Measurements from ENCODE around the gene CDK3.
"Not testable (repeated sequence)": the region's sequence is repeated elsewhere in the genome, so short reads cannot be mapped to it uniquely, and the experiment has no call there.

CDK3 gene

DNA sequence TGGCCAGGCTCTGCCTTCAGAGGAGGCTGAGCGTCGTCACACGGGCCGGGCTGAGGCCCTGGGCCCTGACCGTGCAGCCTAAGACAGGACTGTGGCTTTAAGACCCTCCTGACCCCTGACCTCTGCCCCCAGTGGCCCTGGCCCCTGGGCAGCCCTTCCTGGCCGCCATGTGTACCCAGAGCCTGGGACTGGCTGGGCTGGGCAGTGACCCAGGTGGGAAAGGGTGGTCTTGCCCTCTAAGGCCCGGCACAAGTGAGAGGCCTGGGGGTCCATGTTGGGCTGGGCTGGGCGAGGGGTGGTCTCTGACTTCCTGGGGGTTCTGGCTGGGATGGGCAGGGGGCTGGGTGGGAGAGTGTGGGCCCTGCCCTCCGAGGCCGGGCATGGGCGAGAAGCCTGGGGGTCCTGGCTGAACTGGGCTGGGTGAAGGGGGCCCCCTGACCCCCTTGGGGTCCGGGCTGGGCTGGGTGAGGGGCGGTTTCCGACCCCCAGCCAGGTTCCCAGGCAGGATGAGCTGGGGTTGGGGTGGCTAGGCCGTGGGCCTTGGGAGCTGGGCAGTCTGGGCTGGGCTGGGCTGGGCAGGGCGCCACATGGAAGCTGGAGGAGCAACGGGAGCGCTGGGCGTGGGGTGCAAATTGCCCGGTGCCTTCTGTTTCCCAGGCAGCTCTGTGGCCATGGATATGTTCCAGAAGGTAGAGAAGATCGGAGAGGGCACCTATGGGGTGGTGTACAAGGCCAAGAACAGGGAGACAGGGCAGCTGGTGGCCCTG, at the start of gene CDK3:
CDK3 (plus strand) TSS at position 101 of the 767 bp plus-strand sequence; CDS start at position 672, 571 bp downstream.
- no peak for TF ChIP-seq CTCF (IDR thresholded peaks at IDR 0.05; ENCODE audit: borderline replicate concordance, insufficient read depth, low read depth, low read length)
- H3K4me3 ChIP-seq (ENCODE audit: low read depth, low read length) = no peak within 1 kb of the TSS

DNA sequence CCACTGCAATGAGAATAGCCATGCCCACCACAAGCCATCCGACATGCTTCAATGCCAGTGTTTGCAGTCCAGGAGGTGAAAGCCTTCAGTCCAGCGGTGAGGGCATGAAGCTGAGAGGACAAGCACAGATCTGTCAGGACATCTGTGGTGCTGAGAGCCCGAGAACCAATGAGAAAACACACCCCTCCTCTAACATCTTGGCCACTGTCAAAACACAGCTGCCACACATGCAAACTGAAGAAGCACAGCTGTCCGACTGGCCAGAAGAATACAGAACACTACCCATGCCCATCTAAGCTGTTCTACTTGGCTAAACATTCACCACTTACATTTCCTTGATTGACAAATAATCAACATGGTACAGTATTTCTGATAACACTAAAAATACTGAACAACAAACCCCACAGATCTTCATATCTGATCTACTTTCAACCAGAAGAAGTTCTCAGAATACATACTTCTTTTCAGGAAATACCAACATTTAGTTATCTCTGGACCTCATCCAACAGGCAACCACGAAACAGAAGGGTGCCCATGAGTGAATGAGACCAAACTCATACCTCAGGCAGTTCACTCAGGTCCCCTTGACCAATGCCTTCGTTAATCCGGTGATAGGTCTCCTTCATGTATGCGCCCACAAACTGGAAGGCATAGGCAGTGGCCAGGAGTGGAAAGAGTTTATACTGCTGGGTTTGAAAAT, 49.6 kb upstream of the CDK3 start:
- no peak for TF ChIP-seq CTCF (IDR thresholded peaks at IDR 0.05; ENCODE audit: borderline replicate concordance, insufficient read depth, low read depth, low read length)
- H3K4me3 ChIP-seq (ENCODE audit: low read depth, low read length) = no peak overlapping the region

DNA sequence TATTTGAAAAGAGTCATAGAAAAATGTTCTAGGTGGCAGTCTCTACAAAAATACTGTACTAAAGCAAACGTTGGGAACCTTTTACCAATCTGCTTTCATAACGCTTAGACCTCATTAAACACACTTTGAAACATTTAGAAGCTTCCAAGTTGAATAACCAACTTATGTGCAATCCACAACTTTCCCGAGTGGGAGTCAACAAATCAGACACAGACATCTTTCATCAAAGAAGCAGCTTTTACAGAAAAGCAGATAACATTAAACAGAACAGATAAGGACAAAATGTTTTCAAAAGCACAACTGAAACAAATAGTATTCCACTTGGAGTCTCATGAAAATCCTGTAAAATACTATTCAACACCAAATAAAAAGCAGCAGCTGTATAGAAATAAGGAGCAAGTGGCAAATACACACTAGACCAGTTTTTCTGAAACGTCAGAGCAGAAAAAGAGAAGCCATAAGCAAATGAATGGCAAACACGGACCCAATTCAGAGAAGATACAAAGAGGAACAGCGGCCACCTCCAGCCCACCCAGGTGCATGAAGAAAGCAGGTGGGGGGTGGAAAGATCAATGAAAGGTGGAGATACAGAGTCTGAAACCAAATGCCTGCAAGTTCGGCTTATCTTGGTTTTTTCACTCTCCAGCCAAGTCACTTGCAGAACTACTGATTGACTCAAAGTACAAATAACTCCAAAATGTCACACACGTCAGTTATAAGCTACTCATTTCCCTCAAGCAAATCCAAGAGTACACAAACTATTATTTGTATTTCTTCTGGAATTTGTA, 41.4 kb upstream of the CDK3 start:
- no peak overlapping the region for H3K4me3 ChIP-seq (ENCODE audit: low read depth, low read length)
- no peak for TF ChIP-seq CTCF (IDR thresholded peaks at IDR 0.05; ENCODE audit: borderline replicate concordance, insufficient read depth, low read depth, low read length)

DNA sequence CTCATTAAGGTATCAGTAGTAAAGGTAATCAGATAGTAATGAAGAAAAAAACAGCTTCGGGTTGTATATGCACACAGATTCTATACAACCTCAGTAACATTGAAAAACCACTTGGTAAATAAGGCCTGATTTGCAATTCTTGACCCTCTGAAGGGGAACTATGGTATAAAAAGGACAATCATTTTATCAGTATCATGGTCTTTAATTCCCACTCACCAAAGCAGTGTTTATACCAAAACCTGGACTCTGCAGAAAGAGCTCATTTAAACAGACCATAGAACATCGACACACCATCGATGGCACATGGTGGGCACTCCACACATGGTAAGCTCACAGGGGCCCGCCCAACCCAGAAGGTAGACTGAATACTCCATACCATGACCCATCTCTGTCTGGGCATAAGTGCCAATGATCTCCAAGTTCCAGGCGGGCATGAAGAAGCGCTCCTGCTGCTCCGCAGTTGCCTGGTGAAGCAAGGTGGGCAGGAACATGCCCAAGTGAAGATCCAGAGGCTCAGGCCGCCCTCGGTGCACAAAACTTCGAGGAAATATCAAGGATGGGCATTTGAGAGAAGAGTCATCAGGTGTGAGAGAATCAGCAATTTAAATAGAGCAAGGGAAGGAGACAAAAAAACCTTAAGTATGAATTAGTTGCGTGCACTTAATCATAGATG, 40.7 kb upstream of the CDK3 start:
- TF ChIP-seq CTCF (IDR thresholded peaks at IDR 0.05; ENCODE audit: borderline replicate concordance, insufficient read depth, low read depth, low read length) = no peak
- H3K4me3 ChIP-seq (ENCODE audit: low read depth, low read length) = no peak overlapping the region

GRCh38 chr17:75965468-75965867, 35.2 kb upstream of the CDK3 start:
- no peak for TF ChIP-seq CTCF (IDR thresholded peaks at IDR 0.05; ENCODE audit: borderline replicate concordance, insufficient read depth, low read depth, low read length)
- H3K4me3 ChIP-seq (ENCODE audit: low read depth, low read length) = no peak overlapping the region

GRCh38 chr17:75969044-75969443, 31.6 kb upstream of the CDK3 start:
- not testable (repeated sequence) for H3K4me3 ChIP-seq (ENCODE audit: low read depth, low read length)

DNA sequence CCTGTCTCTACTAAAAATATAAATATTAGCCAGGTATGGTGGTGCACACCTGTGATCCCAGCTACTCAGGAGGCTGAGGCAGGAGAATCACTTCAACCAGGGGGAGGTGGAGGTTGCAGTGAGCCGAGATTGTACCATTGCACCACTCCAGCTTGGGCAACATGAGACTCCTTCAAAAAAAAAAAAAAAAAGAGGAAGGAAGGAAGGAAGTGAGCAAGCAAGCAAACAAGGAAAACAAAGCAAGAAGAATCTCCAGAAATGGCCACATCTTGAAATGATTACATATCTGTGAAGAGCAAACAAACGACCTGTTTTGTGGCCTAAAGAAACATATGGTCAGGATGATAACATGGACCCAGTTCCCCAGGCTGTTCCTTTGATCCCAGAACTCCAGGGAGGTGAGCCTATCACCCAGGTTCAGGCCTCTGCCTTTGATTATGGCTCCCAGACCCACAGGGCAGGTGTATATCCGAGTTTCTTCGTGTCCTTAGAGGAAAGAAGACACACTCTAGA, 30.6 kb upstream of the CDK3 start:
- no peak overlapping the region for H3K4me3 ChIP-seq (ENCODE audit: low read depth, low read length)
- no peak for TF ChIP-seq CTCF (IDR thresholded peaks at IDR 0.05; ENCODE audit: borderline replicate concordance, insufficient read depth, low read depth, low read length)

Measured in GM12875 (cell line).